Measurements from ENCODE around the gene LRRC70.
"Not testable (repeated sequence)": the region's sequence is repeated elsewhere in the genome, so short reads cannot be mapped to it uniquely, and the experiment has no call there.

Gene LRRC70

DNA sequence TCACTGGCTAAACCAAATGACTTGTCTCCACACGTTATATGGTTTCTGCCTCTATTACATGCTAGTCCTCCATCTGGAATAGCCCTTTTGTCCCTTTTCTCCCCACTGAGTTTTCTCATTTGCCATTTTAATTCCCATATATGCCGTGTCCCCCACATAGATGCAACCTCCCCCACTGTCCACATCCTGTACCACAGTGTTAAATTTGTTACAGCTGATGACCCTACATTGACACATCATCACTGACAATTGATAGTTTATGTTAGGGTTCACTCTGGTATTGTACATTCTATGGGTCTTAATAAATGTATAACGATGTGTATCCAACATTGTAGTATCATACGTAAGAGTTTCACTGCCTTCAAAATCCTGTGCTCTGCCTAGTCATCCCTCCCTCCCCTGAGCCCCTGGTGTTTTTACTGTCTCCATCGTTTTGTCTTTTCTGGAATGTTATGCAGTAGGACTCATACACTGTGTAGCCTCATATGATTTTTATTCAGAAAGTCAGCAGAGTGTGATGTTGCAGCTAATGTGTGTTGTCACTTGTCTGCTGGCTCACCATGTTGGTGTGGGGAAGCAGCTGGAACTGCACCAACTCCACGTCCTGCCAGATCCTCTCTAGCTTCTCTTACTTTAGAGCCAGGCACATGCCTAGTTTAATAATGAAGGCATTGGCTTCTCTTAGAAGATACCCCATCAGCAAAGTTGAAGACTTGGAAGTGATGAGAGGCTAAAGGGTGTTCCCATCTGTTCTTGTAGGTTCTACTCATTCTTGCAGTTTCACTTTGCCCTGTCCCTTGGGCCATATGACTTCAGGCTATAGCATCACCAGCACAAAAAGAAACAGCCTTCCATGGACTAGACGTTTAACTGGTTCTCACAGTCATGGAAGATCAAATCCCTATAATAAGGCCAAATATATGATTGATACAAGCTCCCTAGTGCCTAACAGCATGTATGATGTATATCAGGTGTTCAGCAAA is 30.2 kb downstream of the LRRC70 start:
- DNase-seq: no peak

DNA sequence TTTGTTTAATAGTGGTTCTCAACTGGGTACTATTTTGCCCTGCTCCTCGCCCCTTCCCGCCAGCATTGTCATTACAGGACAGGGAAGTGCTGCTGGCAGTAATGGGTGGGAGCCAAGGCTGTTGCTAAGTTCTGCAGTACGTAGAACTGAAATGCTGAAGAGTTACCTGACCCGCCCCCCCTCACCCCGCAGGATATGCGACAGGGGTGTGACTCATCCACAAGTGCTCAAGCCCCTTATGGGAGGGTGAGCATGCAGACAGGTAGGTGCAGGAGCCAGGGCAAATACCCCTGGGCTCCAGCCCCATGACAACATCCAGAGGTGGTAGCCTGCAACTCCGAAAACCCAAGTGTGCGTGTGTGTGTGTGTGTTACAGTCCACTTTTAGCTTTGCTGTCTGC is 35.7 kb downstream of the LRRC70 start:
- no peak for DNase-seq

DNA sequence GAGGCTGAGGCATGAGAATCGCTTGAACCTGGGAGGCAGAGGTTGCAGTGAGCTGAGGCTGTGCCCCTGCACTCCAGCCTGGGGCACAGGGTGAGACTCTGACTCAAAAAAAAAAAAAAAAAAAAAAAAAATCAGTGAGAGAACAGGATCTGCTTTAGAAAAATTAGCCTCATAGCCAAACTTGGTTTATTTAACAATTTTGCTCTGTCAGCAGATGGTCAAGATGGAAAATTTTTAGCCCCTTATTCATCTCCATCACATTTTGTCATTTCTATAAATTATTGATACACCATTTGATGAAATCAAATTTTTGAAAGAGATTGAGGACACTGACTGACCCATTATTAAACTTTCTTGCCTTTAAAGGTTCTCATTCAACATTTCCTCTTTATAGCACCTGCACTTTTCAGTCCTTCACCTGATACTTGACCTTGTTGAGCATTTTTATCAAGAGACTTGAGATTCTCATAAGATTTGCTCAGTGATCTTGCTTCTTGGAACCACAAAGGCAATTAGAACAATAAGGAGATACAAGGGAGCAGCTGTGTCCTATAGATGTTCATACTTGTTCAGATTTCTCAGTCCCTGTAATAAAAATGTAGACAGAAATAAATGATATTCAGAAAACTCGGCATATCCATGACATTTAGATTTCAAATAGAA is 38.1 kb downstream of the LRRC70 start:
- no peak for DNase-seq

DNA sequence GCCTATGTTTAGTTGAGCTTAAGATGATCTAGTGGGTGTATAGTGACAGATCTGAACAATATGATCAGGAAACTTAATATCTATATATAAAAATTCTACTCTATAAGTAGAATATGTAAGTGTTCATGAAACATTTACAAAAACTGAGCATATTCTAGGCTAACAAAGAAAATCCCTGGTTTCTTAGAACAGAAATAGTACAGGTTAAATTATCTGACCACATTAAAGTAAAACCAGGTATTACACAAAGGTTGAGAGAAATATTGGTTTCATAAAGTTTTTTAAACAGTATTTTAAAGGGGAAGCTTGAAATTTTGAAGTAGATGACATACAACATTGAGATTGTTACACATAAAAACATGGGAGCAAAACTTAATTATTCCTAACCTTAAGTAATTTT is 39.3 kb downstream of the LRRC70 start:
- no peak for DNase-seq

DNA sequence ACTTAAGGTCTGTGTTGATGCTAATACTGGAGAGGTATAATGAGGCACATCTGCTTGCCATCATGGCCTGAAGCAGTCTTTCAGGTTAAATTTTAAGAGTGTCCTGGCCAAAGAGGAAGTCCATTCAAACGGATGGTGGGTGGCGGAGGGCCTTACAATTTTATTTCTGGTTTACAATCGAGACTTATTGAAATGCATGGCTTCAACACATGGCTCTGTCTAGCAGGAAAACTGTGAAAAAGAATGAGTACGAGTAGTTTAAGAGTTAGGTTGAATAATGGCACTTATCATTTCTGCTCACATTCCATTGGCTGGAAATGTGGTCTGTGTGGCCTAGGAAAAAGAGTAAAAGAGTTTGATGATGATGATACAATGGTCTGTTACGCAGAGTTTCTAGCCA is 42.1 kb downstream of the LRRC70 start:
- DNase-seq: no peak

DNA sequence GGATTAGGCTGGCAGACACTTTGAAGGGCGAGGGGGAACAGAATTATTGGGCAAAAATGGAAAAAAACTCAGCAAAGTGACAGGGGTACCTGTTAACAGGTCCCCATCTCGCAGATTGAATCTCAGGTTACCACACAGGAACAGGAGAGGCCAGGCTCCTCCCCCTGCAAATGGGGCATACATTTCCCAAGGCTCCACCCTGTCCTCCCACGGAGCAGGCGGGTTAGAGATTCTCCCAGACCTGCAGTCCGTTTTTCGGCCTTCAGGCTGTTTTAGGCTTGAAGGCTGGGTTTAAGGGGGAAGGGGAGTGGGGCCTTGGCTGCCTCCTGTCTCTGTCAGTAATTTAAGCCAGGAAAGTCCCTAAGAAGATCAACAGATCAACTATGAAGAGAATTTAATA is 42.7 kb downstream of the LRRC70 start:
- no peak for DNase-seq

DNA sequence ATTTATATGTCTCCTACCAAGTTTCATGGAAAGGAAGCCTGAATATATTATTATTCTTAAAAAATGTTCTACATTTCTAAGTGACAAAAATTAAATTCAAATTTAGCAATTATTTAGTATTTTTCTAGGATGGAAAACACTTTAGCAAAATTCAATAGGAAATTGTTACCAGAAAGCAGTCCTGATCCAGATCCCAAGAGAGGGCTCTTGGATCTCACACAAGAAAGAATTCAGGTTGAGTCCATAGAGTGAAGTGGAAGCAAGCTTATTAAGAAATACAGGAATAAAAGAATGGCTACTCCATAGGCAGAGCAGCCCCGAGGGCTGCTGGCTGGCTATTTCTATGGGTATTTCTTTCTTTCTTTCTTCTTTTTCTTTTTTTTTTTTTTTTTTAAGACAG is 44.7 kb downstream of the LRRC70 start:
- no peak for DNase-seq

DNA sequence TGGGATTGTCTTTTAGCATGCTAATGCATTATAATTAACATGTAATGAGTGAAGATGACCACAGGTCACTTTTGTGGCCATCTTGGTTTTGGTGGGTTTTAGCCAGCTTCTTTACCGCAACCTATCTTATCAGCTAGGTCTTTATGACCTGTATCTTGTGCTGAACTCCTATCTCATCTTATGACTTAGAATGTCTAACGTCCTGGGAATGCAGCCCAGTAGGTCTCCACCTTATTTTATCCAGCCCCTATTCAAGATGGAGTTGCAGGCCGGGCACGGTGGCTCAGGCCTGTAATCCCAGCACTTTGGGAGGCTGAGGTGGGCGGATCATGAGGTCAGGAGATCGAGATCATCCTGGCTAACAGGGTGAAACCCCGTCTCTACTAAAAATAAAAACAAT is 45.8 kb downstream of the LRRC70 start:
- not testable (repeated sequence) for DNase-seq

DNA sequence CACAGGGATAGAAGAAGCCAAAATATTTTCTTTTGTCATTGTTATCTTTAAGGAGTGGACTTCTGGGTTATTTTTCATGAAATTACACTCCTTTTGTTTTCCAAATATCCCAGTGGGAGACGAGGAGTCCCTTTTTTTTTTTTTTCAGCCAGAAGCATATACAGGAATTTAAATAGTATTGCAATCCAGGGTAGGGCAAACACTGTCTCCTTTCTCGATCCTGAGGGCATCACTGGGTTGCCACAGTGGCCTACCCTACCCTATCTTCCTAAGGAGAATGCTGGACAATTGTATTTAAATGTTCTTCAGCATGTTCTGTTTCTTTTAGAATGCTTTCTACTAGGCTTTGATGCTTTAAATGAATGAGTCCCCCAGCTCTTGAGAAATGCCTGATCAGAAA is 47.9 kb downstream of the LRRC70 start:
- DNase-seq: no peak

DNA sequence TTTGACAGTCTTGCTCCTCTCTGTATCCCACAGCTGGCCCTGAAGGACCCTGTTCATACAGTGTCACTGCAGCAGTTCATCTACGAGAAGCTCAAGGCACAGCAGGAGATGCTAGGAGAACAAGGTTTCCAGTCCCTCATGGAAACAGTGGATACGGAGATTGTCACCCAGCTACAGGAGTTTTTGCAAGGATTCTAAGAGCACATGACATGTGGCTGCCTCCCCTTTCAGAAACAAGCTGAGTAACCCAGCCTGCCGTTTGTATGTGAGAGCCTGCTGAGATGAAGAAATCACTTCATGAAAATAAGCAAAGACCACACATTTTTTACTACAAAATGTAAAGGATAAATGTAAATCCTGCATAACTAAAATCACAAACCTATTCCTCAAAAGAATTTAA is 48.5 kb downstream of the LRRC70 start:
- DNase-seq: no peak

DNA sequence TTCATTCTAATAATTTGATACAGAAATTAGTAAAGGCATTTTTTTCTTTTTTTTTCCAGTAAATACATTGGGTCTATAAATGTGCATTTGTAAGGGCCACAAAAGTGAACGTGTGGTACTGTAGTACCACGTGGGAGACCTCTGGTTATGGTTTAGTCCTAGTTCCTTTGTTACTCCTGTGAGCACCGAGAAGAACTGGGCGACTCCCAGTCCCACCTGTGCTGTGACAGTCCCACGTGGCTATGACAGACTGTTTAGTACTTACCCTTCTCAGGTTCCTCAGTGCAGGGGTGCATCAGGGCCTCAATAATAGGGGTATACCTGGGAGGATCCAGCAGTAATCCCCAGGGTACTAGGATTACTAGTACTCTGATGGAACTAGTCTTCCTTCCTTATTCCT is 49.3 kb downstream of the LRRC70 start:
- DNase-seq: no peak
